ENCODE results near the gene HSPA4. TPM values are rescaled to one million over a fixed set of nuclear protein-coding genes. Genes with fewer than 3 reads are reported as not detected.

HSPA4 gene
- total and polyA plus RNA-seq, 4 donors: 33.0 to 102 (median 62.5) TPM

- no peaks in the 10 kb centered on the region for H3K36me3 ChIP-seq (ENCODE audit: control insufficient read depth in 4 of 4, insufficient read depth in 4 of 4, low read length in 4 of 4)
- no peak overlapping the region for H3K9ac ChIP-seq (ENCODE audit: insufficient read depth in 1 of 2, low read length in 2 of 2)
- no peak overlapping the region for H3K27ac ChIP-seq (ENCODE audit: low read depth in 1 of 2, low read length in 1 of 2)
- DNase-seq (no peak), ATAC-seq (ENCODE audit: insufficient read depth, low FRiP score) (no peak)
- no peak overlapping the region for H3K4me3 ChIP-seq
- peaks cover 0 to 2% (median 0%) of the 10 kb centered on the region in 4 donors for H3K9me3 ChIP-seq (ENCODE audit: control insufficient read depth in 4 of 4, insufficient read depth in 3 of 4, low read length in 3 of 4)
- H3K4me1 ChIP-seq (ENCODE audit: control insufficient read depth in 5 of 5, insufficient read depth in 5 of 5, low read length in 5 of 5): peaks cover 0 to 9% (median 0%) of the 10 kb centered on the region in 5 donors
- 91 to 92% methylated on average over 7 of the region's 7 CpGs for WGBS, 2 donors
- no peak for TF ChIP-seq CTCF (IDR thresholded peaks at IDR 0.05; ENCODE audit: control extremely low read depth, extremely low read depth)
- no peaks in the 10 kb centered on the region for H3K27me3 ChIP-seq (ENCODE audit: control insufficient read depth in 3 of 3, insufficient read depth in 3 of 3, low read length in 2 of 3)
Measured at GRCh38 chr5:133140311-133140710, 88.5 kb downstream of the HSPA4 start.

- H3K36me3 ChIP-seq (ENCODE audit: control insufficient read depth in 4 of 4, insufficient read depth in 4 of 4, low read length in 4 of 4): no peaks in the 10 kb centered on the region
- DNase-seq: peak in 2 of 3 donors; percentile 40 to 79
- H3K4me3 ChIP-seq: no peak overlapping the region
- H3K9ac ChIP-seq (ENCODE audit: insufficient read depth in 1 of 2, low read length in 2 of 2): no peak overlapping the region
- peaks cover 0 to 17% (median 0%) of the 10 kb centered on the region in 5 donors for H3K4me1 ChIP-seq (ENCODE audit: control insufficient read depth in 5 of 5, insufficient read depth in 5 of 5, low read length in 5 of 5)
- no peak overlapping the region for H3K27ac ChIP-seq (ENCODE audit: low read depth in 1 of 2, low read length in 1 of 2)
- TF ChIP-seq CTCF (IDR thresholded peaks at IDR 0.05; ENCODE audit: control extremely low read depth, extremely low read depth): no peak
- H3K9me3 ChIP-seq (ENCODE audit: control insufficient read depth in 4 of 4, insufficient read depth in 3 of 4, low read length in 3 of 4): peaks cover 0 to 2% (median 0%) of the 10 kb centered on the region in 4 donors
- 87% methylated on average over 3 of the region's 3 CpGs for WGBS, 2 donors
- ATAC-seq (ENCODE audit: insufficient read depth, low FRiP score): no peak
- no peaks in the 10 kb centered on the region for H3K27me3 ChIP-seq (ENCODE audit: control insufficient read depth in 3 of 3, insufficient read depth in 3 of 3, low read length in 2 of 3)
Measured at GRCh38 chr5:133141746-133142145, 89.9 kb downstream of the HSPA4 start.

GRCh38 chr5:133142782-133143181 is 91.0 kb downstream of the HSPA4 start:
- WGBS, 2 donors: 85 to 90% methylated on average over 6 of the region's 6 CpGs
- TF ChIP-seq CTCF (IDR thresholded peaks at IDR 0.05; ENCODE audit: control extremely low read depth, extremely low read depth): no peak
- H3K27me3 ChIP-seq (ENCODE audit: control insufficient read depth in 3 of 3, insufficient read depth in 3 of 3, low read length in 2 of 3): no peaks in the 10 kb centered on the region
- peaks cover 0 to 17% (median 0%) of the 10 kb centered on the region in 5 donors for H3K4me1 ChIP-seq (ENCODE audit: control insufficient read depth in 5 of 5, insufficient read depth in 5 of 5, low read length in 5 of 5)
- no peaks in the 10 kb centered on the region for H3K36me3 ChIP-seq (ENCODE audit: control insufficient read depth in 4 of 4, insufficient read depth in 4 of 4, low read length in 4 of 4)
- DNase-seq: no peak
- no peak overlapping the region for H3K27ac ChIP-seq (ENCODE audit: low read depth in 1 of 2, low read length in 1 of 2)
- H3K9me3 ChIP-seq (ENCODE audit: control insufficient read depth in 4 of 4, insufficient read depth in 3 of 4, low read length in 3 of 4): peaks cover 0 to 2% (median 0%) of the 10 kb centered on the region in 4 donors
- H3K9ac ChIP-seq (ENCODE audit: insufficient read depth in 1 of 2, low read length in 2 of 2): no peak overlapping the region
- H3K4me3 ChIP-seq: no peak overlapping the region
- ATAC-seq (ENCODE audit: insufficient read depth, low FRiP score): no peak

Measured in lung (tissue), 12 donors.